GM12801 (cell line): ENCODE results near the gene DSG3.

ENCODE experiments used
- TF ChIP-seq, protein P1 (sequence below): IDR thresholded peaks from one replicate; pipeline ENCODE4 v1.5.1; 2011; ENCODE audit warnings: control low read depth; ENCODE audit not compliant: insufficient read length; ENCODE audit errors: extremely low read depth

DSG3 gene, protein sequence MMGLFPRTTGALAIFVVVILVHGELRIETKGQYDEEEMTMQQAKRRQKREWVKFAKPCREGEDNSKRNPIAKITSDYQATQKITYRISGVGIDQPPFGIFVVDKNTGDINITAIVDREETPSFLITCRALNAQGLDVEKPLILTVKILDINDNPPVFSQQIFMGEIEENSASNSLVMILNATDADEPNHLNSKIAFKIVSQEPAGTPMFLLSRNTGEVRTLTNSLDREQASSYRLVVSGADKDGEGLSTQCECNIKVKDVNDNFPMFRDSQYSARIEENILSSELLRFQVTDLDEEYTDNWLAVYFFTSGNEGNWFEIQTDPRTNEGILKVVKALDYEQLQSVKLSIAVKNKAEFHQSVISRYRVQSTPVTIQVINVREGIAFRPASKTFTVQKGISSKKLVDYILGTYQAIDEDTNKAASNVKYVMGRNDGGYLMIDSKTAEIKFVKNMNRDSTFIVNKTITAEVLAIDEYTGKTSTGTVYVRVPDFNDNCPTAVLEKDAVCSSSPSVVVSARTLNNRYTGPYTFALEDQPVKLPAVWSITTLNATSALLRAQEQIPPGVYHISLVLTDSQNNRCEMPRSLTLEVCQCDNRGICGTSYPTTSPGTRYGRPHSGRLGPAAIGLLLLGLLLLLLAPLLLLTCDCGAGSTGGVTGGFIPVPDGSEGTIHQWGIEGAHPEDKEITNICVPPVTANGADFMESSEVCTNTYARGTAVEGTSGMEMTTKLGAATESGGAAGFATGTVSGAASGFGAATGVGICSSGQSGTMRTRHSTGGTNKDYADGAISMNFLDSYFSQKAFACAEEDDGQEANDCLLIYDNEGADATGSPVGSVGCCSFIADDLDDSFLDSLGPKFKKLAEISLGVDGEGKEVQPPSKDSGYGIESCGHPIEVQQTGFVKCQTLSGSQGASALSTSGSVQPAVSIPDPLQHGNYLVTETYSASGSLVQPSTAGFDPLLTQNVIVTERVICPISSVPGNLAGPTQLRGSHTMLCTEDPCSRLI

DNA sequence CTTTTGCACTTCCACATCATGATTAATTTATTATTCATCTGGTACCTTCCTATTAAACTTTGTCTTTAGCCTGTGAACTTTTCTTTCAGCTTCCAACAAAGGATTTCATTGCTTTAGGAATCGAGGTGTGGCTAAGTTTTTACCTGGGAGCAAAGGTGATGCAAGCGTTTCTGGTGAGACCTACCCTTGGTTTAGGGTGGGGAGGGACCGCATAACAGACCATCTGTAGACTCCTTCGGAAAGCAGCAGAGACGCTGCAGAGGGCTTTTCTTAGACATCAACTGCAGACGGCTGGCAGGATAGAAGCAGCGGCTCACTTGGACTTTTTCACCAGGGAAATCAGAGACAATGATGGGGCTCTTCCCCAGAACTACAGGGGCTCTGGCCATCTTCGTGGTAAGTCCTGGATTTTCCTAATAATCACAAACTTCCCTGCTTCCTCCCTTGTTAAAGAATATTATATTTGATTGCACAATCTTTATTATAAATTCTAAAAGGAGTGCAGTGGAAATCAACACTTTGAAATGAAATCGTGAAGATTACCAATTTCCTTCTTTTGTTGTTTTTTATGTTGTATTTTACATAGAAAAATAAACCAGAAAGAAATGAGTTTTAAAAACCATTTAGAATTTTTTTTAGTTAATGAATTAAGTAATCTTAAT lies at the start of gene DSG3:
TSS of gene DSG3 (plus strand) at position 212 of the 662 bp plus-strand sequence. CDS start at position 349, 137 bp downstream.
- TF ChIP-seq, protein P1, sequence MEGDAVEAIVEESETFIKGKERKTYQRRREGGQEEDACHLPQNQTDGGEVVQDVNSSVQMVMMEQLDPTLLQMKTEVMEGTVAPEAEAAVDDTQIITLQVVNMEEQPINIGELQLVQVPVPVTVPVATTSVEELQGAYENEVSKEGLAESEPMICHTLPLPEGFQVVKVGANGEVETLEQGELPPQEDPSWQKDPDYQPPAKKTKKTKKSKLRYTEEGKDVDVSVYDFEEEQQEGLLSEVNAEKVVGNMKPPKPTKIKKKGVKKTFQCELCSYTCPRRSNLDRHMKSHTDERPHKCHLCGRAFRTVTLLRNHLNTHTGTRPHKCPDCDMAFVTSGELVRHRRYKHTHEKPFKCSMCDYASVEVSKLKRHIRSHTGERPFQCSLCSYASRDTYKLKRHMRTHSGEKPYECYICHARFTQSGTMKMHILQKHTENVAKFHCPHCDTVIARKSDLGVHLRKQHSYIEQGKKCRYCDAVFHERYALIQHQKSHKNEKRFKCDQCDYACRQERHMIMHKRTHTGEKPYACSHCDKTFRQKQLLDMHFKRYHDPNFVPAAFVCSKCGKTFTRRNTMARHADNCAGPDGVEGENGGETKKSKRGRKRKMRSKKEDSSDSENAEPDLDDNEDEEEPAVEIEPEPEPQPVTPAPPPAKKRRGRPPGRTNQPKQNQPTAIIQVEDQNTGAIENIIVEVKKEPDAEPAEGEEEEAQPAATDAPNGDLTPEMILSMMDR: no peak

GRCh38 chr18:31398191-31398590 lies 49.4 kb upstream of the DSG3 start:
- TF ChIP-seq, protein P1: no peak

DNA sequence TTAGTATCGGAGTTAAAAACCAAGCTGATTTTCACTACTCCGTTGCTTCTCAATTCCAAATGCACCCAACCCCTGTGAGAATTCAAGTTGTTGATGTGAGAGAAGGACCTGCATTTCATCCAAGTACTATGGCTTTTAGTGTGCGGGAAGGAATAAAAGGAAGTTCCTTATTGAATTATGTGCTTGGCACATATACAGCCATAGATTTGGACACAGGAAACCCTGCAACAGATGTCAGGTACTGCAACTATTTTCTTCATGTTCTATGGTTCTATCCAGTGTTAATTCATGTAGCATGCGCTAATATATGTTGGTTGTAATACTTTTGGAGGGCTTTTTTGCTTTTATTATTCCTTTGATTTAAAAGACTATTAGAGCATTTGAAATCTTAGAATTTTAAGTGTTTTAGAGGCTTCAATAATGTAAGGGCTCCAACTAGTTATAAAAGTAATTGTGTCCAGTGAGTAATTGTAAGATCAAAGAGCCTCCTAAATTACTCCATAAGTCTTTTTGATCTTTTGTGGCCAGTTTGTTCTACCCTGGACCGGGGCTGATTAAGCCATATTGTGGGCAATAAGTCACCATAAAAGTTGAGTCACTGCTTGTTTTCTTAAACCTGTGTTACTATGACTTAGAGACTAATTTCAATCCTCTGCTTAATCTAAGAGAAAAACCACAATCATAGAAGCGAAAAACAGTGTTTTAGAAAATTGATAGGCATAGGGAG lies 48.1 kb upstream of the DSG3 start:
- TF ChIP-seq, protein P1: no peak

DNA sequence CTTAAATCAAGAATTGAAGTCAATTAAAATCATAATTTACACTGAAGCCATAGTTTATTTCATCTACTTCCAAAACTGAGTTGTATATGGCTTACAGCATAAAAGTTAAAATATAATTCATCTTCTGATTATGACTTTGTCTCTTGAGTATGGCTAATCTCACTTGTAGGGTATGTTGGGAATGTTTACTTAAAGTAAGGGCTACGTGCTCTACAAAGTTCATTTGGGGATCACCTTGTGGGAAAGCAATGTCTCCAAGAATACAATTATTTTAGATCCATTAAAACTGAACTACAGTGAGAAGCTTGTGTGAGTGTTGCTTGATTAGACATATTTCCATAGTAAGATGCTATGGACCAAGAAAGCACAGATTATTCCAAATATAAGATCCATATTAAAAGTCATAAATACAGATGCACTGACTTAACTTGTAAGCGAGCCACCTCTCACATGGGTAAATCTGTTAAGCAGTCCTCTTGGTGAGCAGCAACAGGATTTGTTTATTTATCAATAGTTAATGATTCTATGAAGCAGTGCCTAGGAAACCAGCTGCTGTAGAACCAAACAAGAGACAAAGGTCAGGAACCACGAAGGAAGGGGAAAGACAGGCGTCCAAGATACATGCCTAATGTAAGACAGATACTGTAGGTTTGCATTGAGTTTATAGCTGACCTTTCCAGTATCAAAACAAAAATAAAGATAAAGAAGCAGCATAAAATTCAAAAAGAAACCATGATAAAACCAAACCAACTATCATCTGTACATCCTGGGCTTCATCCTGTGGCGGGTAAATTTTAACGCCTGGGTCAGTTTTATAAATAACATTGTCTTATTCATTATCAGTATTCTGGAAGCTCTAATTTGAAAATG lies 46.1 kb upstream of the DSG3 start:
- TF ChIP-seq, protein P1: no peak

DNA sequence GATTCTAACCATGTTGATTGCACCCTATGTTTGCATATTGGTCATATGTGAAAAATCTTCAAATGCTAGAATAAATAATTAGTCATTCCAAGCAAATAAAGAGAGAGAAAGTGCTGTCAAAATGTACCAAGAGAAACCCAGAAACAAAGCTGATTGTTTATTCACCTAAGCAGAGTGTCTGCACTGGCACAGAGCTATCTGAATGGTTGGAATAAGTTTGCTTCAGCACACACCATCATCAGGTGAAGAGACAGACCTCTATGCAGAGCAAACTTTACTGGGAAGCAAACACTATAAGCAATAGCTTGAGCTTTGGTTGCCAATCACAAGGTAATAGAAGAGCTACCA lies 45.5 kb upstream of the DSG3 start:
- TF ChIP-seq, protein P1: no peak

DNA sequence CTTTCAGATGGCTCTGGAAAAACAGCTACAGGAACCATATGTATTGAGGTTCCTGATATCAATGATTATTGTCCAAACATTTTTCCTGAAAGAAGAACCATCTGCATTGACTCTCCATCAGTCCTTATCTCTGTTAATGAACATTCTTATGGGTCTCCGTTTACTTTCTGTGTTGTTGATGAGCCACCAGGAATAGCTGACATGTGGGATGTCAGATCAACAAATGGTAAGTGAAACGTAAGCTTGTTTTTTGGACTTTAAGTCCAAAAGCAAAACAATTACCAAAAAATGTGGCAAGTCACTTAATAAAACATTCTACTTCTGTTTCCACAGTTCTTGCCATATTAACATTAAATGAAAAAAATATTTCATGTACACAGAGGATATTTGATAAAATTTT lies 44.1 kb upstream of the DSG3 start:
- TF ChIP-seq, protein P1: no peak
